GM10847 (cell line): ENCODE data around the gene ACE.

ENCODE experiments used
- POLR2A ChIP-seq: IDR thresholded peaks from 2 replicates; pipeline ENCODE4 v1.6.1; 2011; ENCODE audit not compliant: insufficient read length; ENCODE audit errors: extremely low read depth

ACE gene

GRCh38 chr17:63476854-63477479, at the start of gene ACE:
Gene ACE (plus strand): TSS chr17:63477061. CDS start chr17:63477095, 34 bp downstream.
- TF ChIP-seq POLR2A: no peak

GRCh38 chr17:63429766-63430165, 47.1 kb upstream of the ACE start:
- no peak for TF ChIP-seq POLR2A

- TF ChIP-seq POLR2A: no peak
These were observed 46.6 kb upstream of the ACE start for GRCh38 chr17:63430223-63430622.

GRCh38 chr17:63431618-63431938, 45.3 kb upstream of the ACE start:
- no peak for TF ChIP-seq POLR2A

GRCh38 chr17:63431939-63432804, 44.7 kb upstream of the ACE start:
- no peak for TF ChIP-seq POLR2A

GRCh38 chr17:63433746-63434591, 42.9 kb upstream of the ACE start:
- TF ChIP-seq POLR2A: no peak

- TF ChIP-seq POLR2A: no peak
These were observed 41.8 kb upstream of the ACE start for GRCh38 chr17:63434951-63435571.

- TF ChIP-seq POLR2A: no peak
These were observed 41.0 kb upstream of the ACE start for GRCh38 chr17:63435681-63436522.

GRCh38 chr17:63436523-63437110, 40.2 kb upstream of the ACE start:
- TF ChIP-seq POLR2A: no peak

GRCh38 chr17:63437287-63438091, 39.4 kb upstream of the ACE start:
- no peak for TF ChIP-seq POLR2A

GRCh38 chr17:63438092-63439051, 38.5 kb upstream of the ACE start:
- no peak for TF ChIP-seq POLR2A

- no peak for TF ChIP-seq POLR2A
These were observed 37.2 kb upstream of the ACE start for GRCh38 chr17:63439687-63440086.
